ENCODE data around the gene NSUN4.
"Not testable (repeated sequence)": the region's sequence is repeated elsewhere in the genome, so short reads cannot be mapped to it uniquely, and the experiment has no call there.

The NSUN4 gene

DNA sequence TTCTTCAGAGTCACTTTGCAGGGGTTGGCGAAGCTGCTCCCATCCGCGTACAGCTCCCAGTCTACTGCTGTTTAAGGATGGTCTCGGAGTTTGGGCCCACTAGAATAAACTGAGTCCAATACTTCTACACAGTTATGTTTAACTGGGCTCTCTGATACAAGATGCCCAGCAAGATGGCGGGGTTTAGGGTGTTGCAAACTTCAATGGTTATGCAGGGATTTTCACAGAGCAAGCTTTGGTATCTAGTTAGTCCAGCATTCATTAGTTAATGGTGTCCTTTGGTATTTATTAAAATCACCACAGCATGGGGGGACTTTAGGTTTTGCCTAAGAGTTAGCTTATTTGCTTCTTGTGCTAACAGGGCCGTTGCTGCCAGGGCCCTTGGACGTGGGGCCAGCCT lies 12.4 kb upstream of the NSUN4 start:
- not testable (repeated sequence) for DNase-seq

DNA sequence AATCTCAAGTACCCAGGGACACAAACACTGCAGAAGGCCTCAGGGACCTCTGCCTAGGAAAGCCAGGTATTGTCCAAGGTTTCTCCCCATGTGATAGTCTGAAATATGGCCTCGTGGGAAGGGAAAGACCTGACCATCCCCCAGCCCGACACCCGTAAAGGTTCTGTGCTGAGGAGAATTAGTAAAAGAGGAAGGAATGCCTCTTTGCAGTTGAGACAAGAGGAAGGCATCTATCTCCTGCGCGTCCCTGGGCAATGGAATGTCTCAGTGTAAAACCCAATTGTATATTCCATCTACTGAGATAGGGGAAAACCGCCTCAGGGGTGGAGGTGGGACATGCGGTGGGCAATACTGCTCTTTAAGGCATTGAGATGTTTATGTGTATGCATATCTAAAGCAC lies 10.8 kb upstream of the NSUN4 start:
- DNase-seq: not testable (repeated sequence)

DNA sequence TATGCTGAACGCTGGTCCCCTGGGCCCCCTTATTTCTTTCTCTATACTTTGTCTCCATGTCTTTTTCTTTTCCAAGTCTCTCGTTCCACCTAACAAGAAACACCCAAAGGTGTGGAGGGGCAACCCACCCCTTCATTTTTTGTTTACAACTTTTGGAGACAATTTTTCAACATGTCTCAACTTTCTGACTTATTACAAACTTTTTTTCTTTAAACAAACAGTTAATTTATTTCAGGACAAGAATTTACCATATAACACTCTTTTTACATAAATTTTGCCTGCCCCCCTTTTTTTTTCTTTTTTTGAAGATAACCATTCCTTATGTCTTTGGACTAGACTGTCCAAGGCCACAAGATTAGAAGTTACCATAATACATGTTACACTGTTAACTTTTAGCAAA lies 10.2 kb upstream of the NSUN4 start:
- DNase-seq: not testable (repeated sequence)

DNA sequence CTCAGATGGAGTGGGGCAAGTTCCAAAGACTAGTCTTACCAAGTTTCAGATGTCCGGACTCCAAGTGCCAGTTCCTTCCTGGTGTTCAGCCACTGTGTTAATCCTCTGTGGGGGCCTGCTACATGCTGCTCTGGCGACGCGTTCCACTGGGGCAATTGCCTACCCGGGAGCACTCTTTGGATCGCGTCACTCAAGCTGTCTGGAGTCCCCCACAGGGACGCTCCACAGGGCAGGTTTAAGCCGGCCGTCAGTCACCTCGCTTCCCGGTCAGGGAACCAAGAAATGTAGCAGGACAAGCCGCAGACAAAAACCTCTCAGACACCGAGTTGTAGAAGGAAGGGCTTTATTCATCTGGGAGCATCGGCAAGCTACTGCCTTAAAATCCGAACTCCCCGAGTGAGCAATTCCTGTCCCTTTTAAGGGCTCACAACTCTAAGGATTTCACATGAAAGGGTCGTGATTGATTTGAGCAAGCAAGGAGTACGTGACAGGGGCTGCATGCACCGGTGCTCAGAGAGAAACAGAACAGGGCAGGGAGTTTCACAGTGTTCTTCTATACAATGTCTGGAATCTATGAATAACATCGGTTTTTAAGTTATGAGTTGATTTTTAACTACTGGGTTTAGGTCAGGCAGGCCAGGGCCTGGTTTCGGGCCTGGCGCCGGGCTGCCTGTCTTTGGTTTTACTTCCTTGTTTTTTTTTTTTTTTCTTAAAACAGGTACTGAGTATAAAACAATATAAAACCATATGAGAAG lies 8.6 kb upstream of the NSUN4 start:
- not testable (repeated sequence) for DNase-seq

DNA sequence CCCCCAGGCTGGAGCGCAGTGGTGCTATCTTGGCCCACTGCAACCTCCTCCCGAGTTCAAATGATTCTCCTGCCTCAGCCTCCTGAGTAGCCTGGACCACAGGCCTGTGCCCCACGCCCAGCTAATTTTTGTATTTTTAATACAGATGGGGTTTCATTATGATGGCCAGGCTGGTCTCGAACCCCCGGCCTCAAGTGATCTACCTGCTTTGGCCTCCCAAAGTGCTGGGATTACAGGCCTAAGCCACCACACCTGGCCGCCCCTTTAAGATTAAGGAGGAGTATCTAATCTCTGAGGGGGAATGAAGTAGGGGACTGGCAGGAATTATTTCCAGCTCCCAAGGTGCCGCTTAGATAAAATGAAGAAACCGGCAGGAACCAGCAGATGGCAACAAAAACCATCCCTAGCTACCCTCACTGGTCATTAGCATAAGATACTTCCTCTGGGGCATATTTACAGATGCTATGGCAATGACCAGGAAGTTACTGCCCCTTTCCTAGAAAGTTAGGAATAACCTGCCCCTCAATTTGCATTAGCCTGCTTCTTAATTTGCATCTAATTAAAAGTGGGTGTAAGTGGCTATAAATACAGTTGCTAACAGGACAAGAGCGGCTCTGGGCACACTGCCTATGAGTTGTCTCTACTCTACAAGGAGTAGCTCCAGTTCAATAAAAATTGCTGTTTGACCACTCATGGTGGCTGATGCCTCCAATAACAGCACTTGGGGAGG lies 7.1 kb upstream of the NSUN4 start:
- no peak for DNase-seq

DNA sequence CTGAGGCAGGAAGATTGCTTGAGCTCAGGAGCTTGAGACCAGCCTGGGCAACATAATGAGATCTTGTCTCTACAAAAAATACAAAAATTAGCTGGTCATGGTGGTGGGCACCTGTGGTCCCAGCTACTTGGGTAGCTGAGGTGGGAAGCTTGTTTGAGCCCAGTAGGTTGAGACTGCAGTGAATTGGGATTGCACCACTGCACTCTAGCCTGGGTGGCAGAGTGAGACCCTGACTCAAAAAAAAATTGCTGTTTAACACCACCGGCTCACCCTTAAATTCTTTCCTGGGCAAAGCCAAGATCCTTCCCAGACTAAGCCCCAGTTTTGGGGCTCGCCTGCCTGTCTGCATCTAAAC lies 6.6 kb upstream of the NSUN4 start:
- DNase-seq: no peak

DNA sequence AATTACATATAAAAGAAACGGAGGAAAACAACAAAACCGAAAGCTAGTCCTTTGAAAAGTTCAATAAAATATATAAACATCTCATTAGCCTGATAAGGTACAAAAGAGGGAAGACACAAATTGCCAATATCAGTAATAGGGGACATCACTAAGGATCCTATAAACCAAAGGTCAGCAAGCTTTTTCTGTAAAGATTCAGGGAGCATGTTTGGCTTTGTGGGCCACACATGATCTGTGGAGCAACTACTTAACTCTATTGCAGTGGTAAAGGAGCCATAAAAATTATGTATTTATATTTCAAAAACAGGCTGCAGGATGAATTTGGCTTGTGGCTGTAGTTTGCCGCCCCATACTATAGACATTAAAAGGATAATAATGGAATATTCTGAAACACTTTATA lies 5.5 kb upstream of the NSUN4 start:
- no peak for DNase-seq

DNA sequence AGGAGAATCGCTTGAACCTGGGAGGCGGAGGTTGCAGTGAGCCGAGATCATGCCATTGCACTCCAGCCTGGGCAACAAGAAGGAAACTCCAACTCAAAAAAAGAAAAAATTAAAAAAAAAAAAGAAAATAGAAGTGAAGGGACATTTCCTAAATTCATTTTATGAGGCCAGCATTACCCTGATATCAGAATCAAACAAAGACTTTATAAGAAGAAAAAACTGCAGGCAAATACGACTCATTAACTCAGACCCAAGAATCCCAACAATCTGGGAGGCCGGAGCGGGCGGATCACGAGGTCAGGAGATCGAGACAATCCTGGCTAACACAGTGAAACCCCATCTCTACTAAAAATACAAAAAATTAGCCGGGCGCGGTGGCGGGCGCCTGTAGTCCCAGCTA lies 3.2 kb upstream of the NSUN4 start:
- DNase-seq: not testable (repeated sequence)

DNA sequence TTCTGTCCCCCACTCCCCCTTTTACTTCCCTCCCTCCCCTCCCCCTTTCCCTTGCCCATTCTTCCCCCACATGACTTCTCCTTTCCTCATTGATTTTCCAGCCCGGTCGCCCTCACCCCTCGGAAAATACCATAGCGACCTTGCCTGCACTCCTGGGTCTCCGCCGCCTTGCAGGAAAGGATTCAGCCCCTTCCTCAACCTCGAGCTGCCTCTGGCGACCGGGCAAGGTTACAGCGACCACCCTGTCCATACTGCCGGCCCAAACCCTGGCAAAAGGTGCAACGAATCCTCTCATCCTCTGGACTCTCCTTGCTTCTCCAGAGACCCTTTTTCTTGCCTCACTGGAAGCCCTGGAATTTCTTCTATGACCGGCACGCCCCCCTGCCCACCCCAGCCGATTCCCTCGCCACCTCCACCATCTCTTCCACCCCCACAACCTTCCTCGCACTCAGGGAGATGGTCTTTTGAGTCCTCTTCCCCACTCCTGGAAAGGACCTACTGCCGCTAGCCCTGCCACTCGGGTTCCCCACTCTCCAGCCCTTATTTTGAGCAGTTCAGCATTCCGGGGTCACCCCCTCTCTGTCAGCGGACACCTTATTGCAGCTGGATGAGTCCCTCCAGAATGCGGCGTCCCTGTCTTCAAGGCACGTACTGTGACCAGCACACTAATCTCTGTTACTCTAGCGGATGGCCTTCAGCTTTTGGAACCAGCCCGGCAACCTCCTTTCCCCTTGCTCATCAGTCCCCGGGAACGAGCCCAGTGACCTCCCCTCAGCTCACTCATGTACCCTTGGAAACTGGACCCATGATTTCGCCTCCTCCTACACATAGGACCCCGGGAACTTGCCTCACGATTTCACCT lies 846 bp downstream of the NSUN4 start:
- DNase-seq: no peak

DNA sequence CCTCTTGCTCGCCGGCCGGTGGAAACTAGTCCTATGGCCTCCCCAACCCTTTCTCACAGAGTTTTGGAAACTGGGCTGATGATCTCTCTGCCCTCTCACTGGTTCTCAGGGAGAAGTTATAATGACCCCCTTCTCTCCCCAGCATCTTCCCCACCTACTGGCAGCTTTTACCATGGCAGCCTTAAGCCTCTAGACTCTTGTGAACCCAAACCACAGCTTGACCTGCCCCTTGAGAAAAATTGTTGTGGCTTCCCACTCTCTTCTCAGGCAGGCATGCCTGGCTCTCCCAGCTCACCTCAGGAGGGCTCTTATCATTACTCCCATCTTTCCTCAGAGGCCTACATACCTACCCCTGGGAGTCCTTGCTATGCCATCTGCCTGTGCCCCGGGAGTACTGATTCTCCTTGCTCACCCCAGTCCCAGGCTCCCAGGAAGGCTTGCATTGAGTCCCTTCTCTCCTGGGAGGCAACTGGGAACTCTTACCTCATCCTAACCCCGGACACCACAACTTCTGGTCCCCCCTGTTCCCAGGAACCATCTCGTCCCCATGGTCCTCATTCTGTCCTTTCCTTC lies 1.6 kb downstream of the NSUN4 start:
- no peak for DNase-seq

DNA sequence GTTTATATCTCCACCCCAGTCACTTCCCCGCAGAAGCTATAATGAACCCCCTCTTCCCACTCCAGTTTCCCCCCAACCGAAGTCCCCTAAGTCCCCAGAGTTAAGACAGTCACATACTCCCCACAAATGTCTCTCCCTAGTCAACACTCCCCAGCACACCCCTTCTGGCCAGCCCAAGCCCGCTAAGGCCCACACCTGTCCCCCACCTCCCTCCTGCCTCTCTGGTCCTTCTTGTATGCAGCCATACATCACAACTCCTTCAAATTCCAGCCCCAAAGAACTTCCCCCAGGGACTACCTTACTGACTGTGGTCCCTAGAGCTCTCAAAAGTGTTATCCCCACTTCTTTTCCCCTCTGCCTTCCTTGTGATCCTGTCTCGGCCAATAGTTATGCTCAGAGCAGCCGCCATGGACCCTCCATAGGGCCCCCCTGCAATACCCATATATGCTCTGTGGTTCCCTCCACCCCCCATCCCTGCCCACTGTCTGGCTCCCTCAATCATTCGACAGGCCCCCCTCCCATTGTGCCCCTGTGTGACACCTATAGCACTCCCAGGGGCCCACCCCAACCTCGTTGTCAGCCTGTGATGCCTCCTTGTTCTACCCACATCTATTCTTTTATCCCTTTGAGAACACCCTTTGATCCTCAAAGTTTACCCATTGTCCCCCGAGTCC lies 2.2 kb downstream of the NSUN4 start:
- no peak for DNase-seq

DNA sequence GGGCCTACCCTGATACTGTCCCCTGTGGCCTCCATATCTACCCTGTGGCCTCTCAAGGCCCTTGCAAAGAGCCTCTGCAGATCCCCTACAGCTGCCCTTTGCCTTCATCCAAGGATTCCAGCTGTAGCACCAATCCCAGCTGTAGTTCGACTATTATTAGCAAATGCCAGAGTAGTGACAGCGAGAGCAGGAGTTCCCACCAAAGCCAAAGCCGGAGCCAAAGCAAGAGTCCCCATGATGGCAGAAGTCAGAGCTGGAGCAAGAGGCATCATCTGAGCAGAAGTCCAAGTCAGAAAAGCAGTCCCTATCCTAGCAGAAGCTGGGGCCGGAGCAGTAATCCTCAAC lies 2.7 kb downstream of the NSUN4 start:
- no peak for DNase-seq

DNA sequence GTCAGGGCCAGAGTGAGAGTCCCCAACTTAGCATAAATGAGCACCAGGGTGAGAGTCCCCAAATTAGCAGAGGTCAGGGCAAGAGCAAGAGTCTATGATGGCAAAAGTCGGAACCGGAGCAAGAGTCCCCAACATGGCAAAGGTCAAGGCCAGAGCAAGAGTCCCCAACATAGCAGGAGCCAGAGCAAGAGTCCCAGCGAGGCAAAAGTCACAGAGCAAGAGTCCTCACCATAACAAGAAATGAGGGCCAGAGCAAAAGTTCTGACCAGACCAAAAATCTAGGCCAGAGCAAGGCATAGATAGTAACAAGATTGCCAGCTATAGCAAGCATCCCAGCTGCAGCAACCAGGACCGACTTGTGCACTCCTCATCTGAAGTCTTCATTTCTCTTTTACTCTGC lies 3.1 kb downstream of the NSUN4 start:
- no peak for DNase-seq

DNA sequence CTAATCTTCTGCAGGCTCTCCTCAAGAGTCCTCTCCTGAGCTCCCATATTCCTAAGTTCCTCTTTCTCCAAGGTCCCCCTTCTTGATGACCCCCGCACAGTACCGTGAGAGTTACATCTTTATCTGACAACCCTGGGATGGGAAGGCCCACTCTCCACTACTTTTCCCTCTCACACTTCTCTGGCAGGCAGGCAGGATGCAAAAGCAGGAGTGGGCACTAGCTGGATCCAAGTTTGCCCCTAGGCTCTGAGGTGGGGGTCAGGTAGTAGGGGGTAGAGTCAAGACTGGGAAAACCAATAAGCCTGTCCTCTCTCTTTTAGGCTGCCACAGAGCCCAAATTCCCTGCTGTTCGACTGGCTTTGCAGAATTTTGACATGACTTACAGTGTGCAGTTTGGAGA lies 3.9 kb downstream of the NSUN4 start:
- DNase-seq: no peak

DNA sequence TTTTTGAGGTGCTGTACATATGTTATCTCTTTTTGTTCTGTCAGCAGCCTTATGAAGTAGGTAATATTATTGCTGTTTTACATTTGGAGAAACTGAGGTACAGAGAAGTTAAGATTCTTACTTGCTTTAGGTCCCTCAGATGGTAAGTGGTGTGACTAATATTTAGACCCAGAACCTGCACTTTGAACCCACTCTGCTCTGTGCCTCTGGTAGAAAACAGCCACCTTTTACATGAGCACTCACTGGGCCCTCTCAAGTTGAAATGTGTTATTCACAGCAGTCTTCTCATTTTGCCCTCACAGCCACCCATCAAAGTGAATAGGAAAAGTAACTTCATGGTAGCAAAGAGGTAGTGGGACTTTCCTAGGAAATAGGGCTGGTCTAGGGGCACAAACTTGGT lies 4.7 kb downstream of the NSUN4 start:
- DNase-seq: no peak

DNA sequence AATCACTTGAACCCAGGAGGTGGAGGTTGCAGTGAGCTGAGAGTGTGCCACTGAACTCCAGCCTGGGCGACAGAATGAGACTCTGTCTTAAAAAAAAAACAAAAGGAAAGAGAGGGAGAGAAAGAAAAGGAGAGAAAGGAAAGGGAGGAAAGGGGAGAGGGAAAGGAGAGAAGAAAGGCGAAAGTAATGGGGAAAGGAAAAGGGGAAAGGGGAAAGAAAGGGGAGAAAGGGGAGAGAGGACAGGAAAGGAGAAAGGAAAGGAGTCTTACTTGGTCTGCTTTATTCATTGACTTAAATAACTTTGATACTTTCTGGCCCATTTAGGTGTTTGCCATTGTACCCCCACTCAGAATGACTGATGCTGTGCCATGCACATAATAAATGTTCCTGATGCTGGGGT lies 11.8 kb downstream of the NSUN4 start:
- DNase-seq: no peak

DNA sequence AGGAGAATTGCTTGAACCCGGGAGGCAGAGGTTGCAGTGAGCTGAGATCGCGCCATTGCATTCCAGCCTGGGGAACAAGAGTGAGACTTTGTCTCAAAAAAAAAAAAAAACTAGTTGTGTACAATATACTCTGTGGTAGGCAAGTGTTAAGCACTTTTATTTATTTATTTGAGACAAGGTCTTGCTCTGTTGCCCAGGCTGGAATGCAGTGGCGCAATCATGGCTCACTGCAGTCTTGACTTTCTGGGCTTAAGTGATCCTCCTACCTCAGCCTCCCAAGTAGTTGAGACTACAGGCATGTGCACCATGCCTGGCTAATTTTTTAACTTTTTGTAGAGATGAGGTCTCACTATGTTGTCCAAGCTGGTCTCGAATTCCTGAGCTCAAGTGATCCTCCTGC lies 15.3 kb downstream of the NSUN4 start:
- not testable (repeated sequence) for DNase-seq

DNA sequence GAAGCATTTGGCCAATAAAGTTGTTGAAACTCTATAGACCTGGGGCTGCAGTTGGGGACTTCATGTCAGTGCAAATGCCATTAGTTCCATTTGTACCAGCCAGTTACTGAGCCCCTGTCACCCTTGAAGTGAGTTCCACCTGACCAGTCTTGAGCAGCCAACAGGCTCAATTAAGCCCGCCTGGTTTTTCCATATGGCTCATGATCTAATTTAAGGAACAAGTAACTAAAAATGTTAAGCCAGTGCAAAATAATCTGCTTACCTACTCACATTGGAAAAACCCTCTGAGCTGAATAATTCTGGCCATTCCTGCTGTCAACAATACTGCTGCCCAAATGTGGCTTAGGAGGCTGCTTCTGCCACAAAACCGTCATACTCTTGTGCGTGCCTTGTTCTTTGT lies 21.6 kb downstream of the NSUN4 start:
- DNase-seq: no peak

DNA sequence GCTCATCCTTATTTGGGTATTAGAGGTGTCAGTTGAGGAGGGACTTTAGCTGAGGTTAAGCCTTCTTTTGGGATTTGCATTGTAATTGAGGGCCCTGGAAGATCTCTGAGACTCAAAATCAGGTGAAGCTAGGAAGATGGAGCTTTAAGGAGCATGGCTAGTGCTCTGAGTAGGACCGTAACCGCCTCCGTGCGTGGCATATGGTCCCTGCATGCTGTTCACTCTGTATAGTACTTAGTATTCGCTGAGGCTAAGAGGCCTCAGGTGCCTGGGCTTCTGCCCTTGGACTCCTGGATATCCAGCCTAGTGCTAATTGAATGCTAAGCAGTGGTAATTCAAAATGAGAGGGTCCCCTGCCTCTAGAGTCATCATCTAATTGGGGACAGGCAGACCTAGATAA lies 22.5 kb downstream of the NSUN4 start:
- no peak for DNase-seq

DNA sequence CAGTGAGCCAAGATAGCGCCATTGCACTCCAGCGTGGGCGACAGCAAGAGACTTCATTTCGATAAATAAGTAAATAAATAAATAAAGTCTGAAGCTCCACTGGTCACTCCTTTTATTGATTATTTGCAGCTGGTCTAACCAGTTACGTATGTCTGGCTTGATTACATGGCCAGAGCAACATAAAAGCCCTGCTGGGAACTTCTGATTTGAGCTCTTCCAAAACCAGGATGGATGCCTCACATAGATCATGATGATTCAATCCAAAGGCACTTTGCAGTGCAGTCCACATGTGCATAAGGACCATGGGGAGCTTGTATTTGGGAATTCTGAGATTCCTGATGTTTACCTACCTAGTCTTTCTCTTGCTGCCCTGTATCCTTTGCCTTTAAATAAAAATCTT lies 24.0 kb downstream of the NSUN4 start:
- no peak for DNase-seq

DNA sequence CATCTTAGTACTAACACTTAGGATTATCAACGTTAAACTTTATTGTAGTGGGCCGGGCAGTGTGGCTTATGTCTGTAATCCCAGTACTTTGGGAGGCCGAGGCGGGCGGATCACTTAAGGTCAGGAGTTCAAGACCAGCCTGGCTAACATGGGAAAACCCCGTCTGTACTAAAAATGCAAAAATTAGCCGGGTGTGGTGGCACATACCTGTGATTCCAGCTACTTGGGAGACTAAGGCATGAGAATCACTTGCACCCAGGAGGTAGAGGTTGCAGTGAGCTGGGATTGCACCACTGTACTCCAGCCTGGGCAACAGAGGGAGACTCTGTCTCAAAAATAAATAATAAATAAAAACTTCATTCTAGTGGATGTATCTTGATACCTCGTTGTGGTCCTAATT lies 25.2 kb downstream of the NSUN4 start:
- DNase-seq: not testable (repeated sequence)

DNA sequence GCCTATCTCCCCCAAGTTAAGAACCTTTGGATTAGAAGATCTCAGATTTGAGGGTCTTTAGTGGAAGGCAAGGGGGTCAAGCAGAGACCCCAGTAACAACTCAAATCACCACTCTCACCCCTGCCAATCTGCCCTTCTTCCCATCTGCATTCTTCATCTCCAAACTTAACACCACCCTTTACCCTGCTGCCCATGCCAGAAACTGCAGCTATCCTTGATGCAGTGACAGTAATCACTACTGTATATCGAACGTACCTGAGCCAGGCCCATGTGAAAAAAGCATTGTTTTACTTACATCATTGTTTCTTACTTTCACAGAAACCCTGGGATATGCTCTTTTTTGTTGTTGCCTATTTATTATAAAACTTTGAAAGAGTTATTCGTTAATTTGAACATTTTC lies 26.5 kb downstream of the NSUN4 start:
- no peak for DNase-seq

DNA sequence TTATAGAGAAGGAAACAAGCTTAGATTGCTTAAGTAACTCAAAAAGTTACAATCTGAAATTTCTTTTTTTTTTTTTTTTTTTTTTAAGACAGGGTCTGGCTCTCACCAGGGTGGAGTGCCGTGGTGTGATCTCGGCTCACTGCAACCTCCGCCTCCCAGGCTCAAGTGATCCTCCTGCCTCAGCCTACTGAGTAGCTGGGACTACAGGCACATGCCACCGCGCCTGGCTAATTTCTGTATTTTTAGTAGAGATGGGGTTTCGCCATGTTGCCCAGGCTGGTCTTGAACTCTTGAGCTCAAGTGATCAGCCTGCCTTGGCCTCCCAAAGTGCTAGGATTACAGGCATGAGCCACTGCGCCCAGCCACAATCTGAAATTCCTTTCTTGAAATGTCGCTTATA lies 27.1 kb downstream of the NSUN4 start:
- DNase-seq: not testable (repeated sequence)
